Skin of body (tissue), 2 donors: ENCODE measurements around the gene COX19. TPM values are rescaled to one million over a fixed set of nuclear protein-coding genes. Genes with fewer than 3 reads are reported as not detected.
"Not testable (repeated sequence)": the region's sequence is repeated elsewhere in the genome, so short reads cannot be mapped to it uniquely, and the experiment has no call there.

Source experiments
- DNase-seq: peaks from one replicate; lab custom pipeline; 2025; lab: John Stamatoyannopoulos, UW
- total RNA-seq: library from RNA; depleted of rRNA; stranded (reverse); fragments of >200 nt; gene quantifications from one replicate; pipeline ENCODE4 v1.2.3, GENCODE V29; 2014

Gene COX19
- total RNA-seq, 1 donor from 2014 or later = 13.3 TPM

DNA sequence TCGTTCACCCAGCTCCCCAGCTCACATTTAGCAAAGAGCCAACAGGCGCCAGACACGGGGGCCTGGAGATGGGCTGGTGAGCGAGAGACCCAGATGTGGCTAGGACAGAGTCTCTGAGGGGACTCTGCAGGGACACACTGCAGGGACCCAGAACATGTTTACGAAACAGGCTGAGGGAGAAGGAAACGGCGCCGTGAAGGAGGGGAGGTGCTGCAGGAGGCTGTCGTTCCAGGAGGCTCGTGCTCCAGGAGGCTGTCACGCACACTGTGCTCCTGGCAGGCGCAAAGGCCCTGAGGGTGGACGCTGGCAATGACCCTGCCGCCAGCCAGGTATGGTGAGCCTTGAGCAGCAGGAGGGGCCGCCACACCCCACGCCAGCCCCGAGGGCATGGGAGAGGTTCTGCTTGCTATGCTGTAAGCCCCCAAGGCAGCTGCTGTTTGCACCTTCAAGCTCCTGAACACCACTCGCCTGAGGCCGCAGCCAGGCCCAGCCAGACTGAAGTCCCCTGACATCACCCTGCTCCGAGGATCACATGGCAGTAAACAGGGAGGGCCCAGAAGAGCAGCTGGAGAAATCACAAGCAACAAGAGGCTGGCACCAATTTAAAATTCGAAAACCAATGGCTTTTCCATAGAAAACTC, 48.2 kb downstream of the COX19 start:
- DNase-seq = no peak

DNA sequence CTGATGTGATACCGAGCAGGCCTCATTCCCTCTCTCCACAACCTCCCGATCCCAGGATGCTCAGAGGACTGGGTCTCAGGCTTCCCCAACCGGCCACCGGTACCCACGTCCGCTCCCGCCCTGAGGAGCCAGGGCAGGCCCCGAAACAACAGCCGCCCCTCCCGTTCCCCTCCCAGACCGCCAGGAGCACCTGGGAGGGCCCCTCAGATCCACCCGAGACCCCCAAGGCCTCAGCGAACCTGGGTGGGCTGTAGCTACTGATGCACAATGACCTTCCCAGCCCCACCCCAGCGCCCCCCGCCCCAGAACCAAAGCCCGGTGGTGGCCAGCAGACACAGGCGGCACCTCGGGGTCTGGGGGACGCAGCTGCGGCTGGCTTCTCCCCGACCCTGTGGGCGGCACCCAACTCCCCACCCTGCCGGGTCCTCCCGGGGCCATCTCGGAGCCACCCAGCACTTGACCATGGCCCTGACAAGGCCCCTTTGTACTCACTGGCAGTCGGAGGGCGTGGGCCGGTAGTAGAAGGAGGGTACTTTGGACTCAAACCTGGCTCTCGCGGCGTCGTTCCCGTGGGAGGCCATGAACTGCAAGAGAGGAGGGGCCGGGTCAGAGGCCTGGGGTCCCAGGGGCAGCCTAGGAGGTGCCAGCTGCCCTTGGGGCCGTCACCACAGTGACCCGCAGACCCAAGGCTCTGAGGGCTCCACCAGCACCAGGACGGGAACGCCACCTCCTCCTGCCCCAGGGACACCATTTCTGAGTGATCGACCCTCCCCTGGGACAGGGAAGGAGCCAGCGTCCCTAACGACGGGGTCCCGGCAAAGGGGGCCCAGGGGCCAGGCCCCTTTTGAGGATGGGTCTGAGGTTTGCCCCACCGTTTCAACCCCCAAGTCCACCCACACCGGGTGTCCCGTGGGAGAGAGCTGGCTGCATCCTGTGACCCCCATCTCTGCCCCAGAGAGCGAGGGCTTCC, 49.0 kb downstream of the COX19 start:
- DNase-seq = no peak

DNA sequence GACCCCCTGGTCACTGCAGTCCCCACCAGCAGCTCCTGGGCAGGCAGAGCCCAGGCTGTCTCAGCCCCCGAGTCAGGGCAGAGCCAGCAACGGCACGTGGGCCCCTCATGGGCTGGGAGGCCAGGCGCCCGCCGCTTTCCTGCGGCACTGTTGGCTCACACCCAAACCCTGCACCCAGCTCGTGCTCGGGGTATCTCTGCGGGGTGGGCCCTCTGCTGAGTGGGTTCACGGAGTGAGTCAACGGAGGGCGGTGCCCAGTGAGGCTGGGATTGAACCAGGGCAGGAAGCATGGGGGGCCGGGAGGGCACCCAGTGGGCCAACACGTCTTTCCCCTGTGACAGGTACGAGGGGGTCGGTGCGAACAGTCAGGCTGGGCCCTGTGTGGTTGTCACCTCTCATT, 49.7 kb downstream of the COX19 start:
- DNase-seq = no peak

DNA sequence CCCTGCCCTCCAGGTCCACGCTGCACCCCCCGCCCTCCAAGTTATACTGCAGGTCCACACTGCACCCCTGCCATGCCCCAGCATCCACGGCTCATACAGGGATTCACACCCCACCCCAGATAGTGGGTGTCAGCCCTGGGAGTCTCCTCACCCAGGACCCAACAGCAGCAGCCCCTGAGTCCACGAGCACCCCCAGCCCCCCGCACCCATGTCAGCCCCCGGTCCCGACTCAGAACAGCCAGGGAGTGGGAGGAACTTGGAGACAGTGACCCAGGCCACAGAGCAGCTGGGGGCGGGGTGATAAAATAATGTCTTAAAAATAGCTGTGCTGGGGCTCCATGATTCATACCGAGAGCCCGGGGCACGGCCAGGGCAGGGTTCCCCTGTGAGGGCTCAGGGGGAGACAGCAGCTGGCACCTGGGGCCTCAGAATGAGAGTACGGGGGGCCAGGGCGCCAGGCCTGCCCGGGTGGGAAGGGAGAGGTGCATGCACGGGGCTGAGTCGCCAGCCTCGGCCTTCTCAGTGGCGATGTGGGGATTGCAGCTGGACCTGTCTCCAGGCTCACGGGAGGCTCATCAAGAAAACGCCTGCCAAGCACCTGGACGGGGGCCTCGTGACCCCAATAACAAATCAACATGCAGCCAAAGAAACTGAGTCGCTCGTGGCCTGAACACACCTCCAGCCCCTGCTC, 50.7 kb downstream of the COX19 start:
- DNase-seq = no peak

DNA sequence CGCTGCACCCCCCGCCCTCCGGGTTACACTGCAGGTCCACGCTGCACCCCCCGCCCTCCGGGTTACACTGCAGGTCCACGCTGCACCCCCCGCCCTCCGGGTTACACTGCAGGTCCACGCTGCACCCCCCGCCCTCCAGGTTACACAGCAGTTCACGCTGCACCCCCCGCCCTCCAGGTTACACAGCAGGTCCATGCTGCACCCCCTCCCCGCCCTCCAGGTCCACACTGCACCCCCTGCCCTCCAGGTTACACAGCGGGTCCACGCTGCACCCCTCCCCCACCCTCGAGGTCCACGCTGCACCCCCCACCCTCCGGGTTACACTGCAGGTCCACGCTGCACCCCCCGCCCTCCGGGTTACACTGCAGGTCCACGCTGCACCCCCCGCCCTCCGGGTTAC, 51.3 kb downstream of the COX19 start:
- DNase-seq = not testable (repeated sequence)

DNA sequence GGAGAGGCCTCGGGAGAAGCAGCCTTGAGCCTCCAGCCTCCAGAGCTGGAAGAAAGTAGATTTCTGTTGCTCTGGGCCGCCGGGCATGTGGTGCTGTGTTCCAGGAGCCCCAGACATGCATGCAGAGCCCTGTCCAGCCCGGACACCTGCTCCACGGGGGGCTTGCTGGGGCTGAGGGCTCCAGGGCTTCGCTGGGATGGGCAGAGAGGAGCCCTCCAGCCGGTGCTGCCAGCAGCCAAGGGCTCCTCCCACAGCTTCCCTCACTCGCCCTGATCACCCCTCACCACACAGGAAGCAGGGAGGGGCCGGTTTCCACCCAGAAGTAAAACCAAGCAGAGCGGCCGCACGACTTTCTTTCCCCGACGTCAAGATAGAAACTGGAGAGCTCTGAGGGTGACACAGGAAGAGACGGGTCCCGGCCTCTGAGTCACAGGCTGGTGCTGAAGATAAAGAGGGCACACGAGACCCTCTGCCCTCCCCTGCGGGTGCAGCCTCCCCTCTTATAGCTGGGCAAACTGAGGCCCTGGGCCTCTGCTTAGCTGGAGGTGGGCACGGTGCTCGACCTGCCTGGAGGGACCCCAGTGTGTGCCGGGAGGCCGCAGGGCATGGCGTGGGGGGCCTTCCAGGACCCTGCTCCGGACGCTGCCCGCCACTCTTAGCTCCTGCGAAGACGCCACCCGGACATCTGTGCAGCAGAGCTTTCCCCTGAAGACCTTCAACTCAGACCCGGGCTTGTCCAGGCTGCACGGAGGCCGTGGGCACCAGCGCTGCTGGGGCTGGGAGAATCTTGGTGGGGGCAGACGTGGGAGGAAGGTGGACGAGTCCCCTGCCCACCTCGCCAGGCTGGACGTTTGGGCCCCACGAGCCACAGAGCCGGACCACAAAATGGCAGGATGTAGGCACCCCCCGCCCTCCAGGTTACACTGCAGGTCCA, 52.0 kb downstream of the COX19 start:
- peak; percentile 14 for DNase-seq

DNA sequence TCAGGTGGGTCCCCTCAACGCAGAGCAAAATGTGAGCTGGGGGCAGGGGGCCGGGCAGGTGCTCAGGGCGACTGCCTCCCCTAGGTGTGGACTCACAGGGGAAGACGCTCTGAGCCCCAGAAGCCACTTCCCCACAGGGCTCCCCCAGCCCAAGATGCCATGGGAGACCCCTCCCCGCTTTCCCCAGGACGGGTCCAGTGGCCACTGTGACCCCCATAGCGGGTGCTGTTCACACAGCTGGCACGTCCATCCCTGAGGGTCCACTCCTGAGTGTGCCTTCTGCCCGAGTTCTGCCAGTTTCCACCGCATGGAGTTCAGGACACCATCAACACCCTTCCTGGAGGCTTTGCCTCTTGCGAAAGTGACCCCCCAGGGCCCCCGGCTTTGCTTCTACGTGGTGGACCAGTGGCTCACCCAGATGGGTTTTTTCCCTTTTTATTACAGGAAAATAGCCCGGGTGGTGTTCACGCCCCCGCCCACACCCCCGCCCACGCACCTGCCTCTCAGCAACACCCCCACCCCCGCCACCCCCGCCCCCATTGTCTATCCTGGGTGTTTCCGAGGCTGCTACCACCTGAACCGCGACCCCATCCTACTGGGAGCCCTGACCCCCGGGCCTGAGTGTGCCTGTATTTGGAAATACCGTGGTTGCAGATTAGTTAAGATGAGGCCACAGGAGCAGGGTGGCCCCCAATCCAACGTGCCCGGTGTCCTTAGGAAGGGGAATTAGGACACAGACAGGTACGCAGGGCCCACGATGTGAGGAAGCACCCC, 52.8 kb downstream of the COX19 start:
- no peak for DNase-seq

DNA sequence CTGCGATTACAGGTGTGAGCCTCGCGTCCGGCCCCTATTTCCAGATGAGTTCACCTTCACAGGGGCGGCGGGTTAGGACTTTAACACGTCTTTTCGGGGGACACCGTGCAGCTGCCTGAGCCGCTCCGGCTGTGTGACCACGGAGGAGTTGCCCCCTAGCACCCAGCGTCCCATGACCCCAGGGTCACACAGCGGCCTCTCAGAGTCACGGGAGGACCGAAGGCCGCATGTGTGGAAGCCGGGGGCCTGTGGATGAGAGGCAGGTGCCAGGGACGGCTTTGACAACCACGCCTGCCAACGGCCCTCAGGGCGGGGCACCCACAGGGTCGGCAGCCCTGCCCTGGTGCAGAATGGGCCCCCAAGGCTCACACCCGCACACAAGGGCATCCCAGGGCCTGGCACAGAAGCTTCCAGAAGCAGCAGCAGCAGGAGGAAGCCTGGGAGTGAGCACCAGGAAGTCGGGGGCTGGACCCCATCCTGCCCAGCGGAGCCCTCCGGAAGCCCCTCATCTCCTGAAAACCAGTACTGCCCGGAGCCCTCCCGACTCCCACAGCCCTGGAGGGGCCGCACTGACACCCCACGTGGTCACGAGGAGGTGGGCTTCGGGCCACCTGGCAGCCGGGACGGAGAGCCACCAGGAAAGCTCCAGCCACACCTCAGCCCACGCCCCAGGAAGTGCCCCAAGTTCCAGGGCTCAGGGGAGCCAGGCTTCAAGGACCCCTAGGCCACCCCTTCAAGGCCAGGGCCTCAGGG, 53.6 kb downstream of the COX19 start:
- DNase-seq = no peak

DNA sequence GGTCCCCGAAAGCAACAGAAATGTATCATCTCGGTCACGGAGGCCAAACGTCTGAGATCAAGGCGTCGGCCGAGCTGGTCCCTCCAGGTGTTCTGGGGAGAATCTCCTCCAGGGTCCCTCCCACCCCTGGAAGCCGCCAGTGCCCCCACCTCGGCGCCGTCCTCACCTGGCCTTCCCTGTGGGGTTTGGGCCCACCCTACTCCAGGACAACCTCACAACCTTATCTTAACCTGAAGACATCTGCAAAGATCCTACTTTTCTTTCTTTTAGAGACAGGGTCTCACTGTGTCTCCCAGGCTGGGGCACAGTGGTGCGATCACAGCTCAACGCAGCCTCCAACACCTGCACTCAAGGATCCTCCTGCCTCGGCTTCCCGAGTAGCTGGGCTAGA, 54.3 kb downstream of the COX19 start:
- no peak for DNase-seq

DNA sequence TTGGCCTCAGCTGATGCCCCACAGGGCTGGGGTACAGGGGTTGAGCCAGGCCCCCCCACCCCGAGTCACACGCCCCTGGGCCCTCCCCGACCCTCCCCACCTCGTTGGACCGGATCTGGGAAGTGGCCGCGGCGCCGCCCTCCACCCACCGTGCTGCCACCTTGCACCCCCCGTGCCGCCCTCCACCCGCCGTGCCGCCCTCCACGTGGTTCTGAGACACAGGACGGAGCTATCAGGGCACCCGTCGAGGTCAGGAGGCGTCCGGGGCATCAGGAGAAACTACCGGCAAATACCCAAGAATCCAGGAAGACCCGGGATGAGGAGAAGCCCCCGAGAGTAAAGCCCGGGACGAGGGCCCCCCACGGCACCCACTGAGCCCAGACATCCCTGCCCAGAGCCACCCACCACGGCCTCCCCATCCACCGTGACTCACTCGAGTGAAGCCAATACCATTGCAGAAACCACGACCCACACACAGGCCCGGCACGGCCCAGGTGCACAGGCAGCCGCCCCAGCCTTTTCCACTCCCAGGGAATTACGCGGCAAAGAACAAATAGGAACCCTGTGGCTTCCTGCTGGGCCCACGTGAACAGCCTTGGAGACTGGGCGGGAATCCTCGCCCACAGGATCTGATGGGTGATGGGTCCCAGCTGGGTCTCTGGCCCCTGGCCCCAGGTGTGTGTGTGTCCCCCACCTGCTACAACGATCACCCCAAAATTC, 54.8 kb downstream of the COX19 start:
- no peak for DNase-seq

DNA sequence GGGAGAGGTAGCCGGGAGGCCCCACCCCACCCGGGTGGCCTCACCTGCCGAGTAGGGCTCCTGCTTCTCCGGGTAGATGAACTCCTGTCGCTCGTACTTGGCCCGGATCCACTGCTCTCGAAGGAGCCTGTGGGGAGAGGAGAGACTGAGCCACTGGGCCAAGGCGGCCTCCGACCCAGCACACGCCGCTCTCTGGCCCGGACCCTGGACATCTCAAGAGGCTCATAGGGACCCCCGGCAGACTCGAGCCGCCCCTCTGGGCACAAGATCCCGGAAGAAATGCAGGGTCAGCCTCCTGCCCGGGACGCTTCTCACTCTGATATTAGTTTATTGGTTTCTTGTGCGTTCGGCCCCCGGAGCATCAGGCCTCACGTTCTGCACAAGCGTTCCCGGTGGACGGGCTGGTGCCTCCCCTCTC, 55.4 kb downstream of the COX19 start:
- no peak for DNase-seq

DNA sequence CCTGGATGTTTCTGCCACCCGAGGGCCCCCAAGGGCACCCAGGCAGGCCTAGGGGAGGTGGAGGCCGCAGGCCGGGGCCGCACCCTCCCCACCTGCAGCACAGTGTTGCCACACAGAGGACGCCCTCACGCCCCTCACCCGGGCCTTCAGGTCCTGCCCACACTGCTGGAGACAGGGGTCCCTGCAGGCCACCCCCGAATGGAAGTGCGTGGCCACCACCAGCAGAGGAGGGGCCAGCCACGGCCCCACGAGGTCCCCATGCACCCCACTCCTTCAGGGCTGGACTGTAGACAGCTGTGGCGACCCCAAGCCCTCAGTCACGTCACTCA, 56.3 kb downstream of the COX19 start:
- no peak for DNase-seq

DNA sequence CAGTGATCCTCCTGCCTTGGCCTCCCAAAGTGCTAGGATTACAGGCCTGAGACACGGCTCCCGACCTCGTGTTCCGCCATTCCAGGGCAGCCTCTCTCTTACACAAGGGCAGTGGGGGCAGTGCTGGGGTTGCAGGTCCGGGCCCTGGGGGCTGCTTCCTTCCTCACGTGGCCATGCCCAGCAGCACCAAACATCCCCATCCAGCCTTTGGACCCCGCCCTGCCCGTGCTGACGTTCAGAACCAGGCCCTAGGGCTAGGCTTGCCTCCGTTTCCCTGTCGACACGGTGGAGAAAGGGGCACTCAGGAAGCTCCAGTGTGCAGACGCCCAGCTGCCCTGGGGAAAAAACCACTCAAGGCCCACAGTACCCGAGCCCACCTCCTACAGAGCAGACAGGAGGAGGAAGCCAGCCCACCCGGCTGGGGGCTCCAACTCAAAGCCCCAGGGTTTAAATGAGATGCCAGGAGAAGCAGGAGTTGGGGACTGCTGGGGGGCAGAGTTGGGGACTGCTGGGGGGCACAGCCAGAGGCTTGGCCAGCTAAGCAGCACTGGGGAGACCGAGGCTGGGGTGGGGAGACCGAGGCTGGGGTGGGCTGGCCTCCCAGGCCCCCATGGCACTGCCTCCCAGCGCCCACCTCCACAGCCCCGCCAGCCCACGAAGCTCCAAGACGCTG, 56.8 kb downstream of the COX19 start:
- no peak for DNase-seq

DNA sequence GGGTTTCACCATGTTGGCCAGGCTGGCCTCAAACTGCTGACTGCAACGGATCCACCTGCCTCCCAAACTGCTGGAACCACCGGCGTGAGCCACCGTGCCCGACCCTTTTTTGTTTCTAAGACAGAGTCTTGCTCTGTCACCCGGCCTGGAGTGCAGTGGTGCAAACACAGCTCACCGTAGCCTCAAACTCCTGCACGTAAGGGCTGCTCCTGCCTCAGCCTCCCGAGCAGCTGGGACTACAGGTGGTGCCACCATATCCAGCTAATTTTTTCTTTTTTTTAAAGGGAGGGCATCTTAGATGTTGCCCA, 57.3 kb downstream of the COX19 start:
- DNase-seq = no peak

DNA sequence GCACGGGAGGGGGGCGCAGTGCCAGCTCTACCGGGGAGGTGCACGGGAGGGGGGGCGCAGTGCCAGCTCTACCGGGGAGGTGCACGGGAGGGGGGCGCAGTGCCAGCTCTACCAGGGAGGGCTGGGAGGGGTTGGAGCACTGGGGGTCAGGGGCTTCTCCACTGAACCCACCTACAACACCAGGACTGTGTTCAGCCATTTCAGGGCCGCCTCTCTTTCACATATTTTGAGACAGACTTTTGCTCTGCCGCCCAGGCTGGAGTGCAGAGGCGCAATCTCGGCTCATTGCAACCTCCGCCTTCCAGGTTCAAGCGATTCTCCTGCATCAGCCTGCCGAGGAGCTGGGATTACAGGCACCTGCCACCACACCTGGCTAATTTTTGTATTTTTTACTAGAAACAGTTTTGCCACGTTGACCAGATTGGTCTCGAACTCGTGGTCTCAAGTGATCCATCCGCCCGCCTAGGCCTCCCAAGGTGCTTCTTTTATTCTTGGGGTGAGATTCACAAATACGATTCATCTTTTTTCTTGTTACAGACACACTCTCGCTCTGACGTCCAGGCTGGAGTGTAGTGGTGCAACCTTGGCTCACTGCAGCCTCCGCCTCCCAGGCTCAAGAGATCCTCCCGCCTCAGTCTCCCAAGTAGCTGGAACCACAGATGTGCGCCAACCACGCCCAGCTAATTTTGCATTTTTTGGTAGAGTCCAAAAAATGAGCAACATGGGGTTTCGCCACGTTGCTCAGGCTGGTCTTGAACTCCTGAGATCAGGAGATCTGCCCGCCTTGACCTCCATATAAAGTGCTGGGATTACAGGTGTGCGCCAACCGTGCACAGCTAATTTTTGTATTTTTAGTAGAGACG, 57.9 kb downstream of the COX19 start:
- DNase-seq = no peak

DNA sequence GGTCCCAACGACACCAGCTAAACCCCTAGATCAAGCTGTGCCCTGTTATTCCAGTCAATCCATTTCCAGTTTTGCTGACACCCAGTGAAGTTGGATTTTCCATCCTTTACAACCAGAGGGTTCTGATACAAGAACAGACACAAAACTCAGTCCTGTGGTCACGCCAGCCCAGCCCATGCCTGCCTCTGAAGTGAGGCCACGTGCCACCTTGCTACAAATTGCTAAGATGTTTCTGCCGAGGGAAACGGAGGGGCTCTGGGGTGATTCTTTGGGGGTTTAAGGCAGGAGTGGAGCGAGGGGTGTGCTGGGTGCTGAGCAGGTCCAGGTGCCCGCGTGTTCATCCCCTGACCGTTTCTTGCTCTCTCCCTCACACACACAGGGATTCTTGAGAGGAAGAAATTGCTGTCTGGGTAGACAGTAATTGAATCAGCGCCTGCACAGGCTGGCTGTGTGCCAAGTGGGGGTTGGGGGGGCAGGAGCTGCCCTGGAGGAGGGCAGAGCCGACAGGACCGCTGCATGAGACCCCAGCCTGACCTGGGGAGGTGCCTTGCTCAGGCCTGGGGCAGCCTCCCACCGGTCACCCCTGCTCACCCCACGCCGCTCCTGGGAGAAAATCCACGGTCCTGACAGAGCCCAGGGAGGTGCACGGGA, 58.9 kb downstream of the COX19 start:
- no peak for DNase-seq
